Measurements from ENCODE around the gene ERICH6. TPM values are rescaled to one million over a fixed set of nuclear protein-coding genes. Genes with fewer than 3 reads are reported as not detected.

The ERICH6 gene
- total RNA-seq, 1 donor from 2014 or later, result not detected

GRCh38 chr3:150747886-150748683, 44.4 kb upstream of the ERICH6 start:
- Histone ChIP-seq H3K9me3 (no peaks in the 10 kb centered on the region), H3K36me3 (no peaks in the 10 kb centered on the region), H3K4me1 (peaks cover 100% of the 10 kb centered on the region), H3K4me3 (no peak overlapping the region), H3K27ac (peak overlapping the region; percentile 31), H3K27me3 (no peaks in the 10 kb centered on the region)
- intact Hi-C loops (cut with DNase I), result no loop called here
- no peak for DNase-seq (ENCODE audit: extremely low spot score in 2 of 2)
- TF ChIP-seq CTCF (IDR thresholded peaks at IDR 0.05) (no peak), POLR2A (IDR thresholded peaks at IDR 0.05) (no peak), POLR2AphosphoS5 (IDR thresholded peaks at IDR 0.05; ENCODE audit: insufficient read depth in 1 of 2, low read depth in 1 of 2) (no peak)

GRCh38 chr3:150746791-150747590, 43.3 kb upstream of the ERICH6 start:
- Histone ChIP-seq H3K9me3 (no peaks in the 10 kb centered on the region), H3K4me3 (no peak overlapping the region), H3K27ac (peak overlapping the region; percentile 31), H3K4me1 (peaks cover 100% of the 10 kb centered on the region), H3K36me3 (peaks cover 0 to 5% of the 10 kb centered on the region in 2 donors), H3K27me3 (no peaks in the 10 kb centered on the region)
- intact Hi-C loops (cut with DNase I), result no loop called here
- no peak for DNase-seq (ENCODE audit: extremely low spot score in 2 of 2)
- TF ChIP-seq CTCF (IDR thresholded peaks at IDR 0.05) (no peak), POLR2A (IDR thresholded peaks at IDR 0.05) (no peak), POLR2AphosphoS5 (IDR thresholded peaks at IDR 0.05; ENCODE audit: insufficient read depth in 1 of 2, low read depth in 1 of 2) (no peak)

GRCh38 chr3:150745832-150746231, 42.1 kb upstream of the ERICH6 start:
- DNase-seq (ENCODE audit: extremely low spot score in 2 of 2), result no peak
- Histone ChIP-seq H3K4me1 (peaks cover 99% of the 10 kb centered on the region), H3K36me3 (peaks cover 0 to 17% of the 10 kb centered on the region in 2 donors), H3K9me3 (no peaks in the 10 kb centered on the region), H3K4me3 (no peak overlapping the region), H3K27ac (peak overlapping the region; percentile 66), H3K27me3 (no peaks in the 10 kb centered on the region)
- TF ChIP-seq POLR2A (IDR thresholded peaks at IDR 0.05) (no peak), CTCF (IDR thresholded peaks at IDR 0.05) (no peak), POLR2AphosphoS5 (IDR thresholded peaks at IDR 0.05; ENCODE audit: insufficient read depth in 1 of 2, low read depth in 1 of 2) (no peak)
- intact Hi-C loops (cut with DNase I), result no loop called here

- Histone ChIP-seq H3K27ac (peak overlapping the region; percentile 63), H3K27me3 (no peaks in the 10 kb centered on the region), H3K4me1 (peaks cover 99% of the 10 kb centered on the region), H3K9me3 (no peaks in the 10 kb centered on the region), H3K36me3 (peaks cover 0 to 22% of the 10 kb centered on the region in 2 donors), H3K4me3 (peak overlapping the region in 1 of 2 donors; percentile 3)
- no peak for TF ChIP-seq POLR2AphosphoS5 (IDR thresholded peaks at IDR 0.05; ENCODE audit: insufficient read depth in 1 of 2, low read depth in 1 of 2)
- no peak for TF ChIP-seq CTCF (IDR thresholded peaks at IDR 0.05)
- no peak for TF ChIP-seq POLR2A (IDR thresholded peaks at IDR 0.05)
- DNase-seq (ENCODE audit: extremely low spot score in 2 of 2), result no peak
- intact Hi-C loops (cut with DNase I), result no loop called here
Measured at GRCh38 chr3:150744919-150745211, 41.1 kb upstream of the ERICH6 start.
